ENCODE data around the gene SMCO3.
A peak's percentile ranks its signal among the peaks of the same experiment; 100 is the strongest.

- TF ChIP-seq, protein P1, sequence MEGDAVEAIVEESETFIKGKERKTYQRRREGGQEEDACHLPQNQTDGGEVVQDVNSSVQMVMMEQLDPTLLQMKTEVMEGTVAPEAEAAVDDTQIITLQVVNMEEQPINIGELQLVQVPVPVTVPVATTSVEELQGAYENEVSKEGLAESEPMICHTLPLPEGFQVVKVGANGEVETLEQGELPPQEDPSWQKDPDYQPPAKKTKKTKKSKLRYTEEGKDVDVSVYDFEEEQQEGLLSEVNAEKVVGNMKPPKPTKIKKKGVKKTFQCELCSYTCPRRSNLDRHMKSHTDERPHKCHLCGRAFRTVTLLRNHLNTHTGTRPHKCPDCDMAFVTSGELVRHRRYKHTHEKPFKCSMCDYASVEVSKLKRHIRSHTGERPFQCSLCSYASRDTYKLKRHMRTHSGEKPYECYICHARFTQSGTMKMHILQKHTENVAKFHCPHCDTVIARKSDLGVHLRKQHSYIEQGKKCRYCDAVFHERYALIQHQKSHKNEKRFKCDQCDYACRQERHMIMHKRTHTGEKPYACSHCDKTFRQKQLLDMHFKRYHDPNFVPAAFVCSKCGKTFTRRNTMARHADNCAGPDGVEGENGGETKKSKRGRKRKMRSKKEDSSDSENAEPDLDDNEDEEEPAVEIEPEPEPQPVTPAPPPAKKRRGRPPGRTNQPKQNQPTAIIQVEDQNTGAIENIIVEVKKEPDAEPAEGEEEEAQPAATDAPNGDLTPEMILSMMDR (IDR thresholded peaks at IDR 0.05), result no peak
- peak in 1 of 2 donors; percentile 40 for TF ChIP-seq POLR2A (IDR thresholded peaks at IDR 0.05)
These were observed 38.9 kb downstream of the SMCO3 start for GRCh38 chr12:14774906-14775635.

Measured in Peyer's patch (tissue), 4 donors.